ENCODE results near the gene MPO. TPM values are rescaled to one million over a fixed set of nuclear protein-coding genes. Genes with fewer than 3 reads are reported as not detected.
A peak's percentile ranks its signal among the peaks of the same experiment; 100 is the strongest.

Gene MPO
- total and polyA plus RNA-seq, 2 of the 8 experiments (the other 6 are each of a cell fraction or from before 2014, with no cell fraction given): 0.06 to 0.74 TPM

DNA sequence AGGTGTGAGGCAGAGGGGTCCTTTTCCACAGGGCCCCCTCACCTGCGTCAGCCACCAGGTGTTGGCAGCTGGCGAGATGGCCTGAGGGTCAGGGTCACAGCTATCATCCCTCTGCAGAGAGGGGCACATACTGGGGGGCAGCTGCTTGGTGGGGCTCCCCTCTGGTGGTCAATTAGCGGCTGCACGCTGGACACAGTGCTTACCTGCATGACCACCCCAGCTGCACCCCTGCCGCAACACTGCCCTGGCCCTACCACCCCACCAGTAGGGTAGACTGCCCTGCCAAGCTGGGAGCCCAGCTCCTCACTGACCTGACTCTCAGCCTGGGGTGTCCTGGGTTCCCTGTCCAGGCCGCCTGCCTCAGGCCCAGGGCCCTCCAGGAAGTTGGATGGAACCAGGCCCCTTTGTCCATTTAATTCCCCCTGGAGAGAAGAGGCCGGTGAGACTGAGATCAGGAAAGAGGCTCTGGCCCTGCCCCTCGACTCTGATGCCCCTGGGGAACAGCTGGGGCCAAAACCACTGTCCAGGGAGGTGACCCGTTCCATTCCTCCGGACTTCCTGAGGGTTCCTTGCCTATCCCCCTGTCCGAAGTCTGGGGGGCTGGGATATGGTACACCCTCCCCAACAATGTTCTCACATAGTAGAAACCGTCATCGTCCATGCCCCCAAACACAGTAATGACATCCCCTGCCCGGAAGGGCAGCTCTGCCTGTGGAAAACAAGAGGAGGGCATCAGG, 24.2 kb upstream of the MPO start:
- no peaks in the 10 kb centered on the region for H4K20me1 ChIP-seq (replicated peaks in 1 of 2; ENCODE audit: control insufficient read depth in 1 of 2, insufficient read depth in 2 of 2, low read length in 2 of 2)
- 0 out of 2 replicates have a peak overlapping the region, but pooled peaks have one; percentile 64 for H2BK5ac ChIP-seq (ENCODE audit: low read depth, low read length)
- POLR2A ChIA-PET (ENCODE audit: partially characterized antibody): interaction anchor here (1.3 to 2.5 kb wide), 5 partner anchors 10 to 21 kb away, joined by 3 to 9 read pairs (median 5); no protein-coding TSS in a partner anchor
- CTCF ChIA-PET (ENCODE audit: partially characterized antibody): interaction anchor here (0.7 to 9.4 kb wide), 40 partner anchors 7 to 194 kb away, joined by 3 to 172 read pairs (median 6); partner anchors contain the start of genes LPO, MKS1, MPO and RNF43
- H3K18ac ChIP-seq (ENCODE audit: extremely low read depth, low read length): peak overlapping the region; percentile 93
- TF ChIP-seq RXRA (IDR thresholded peaks at IDR 0.05; ENCODE audit: insufficient read depth, low read depth, low read length) (no peak), EP300 (IDR thresholded peaks at IDR 0.05; ENCODE audit: borderline replicate concordance in 1 of 2, low read depth in 2 of 2, low read length in 2 of 2) (no peak), SP2 (IDR thresholded peaks at IDR 0.05; ENCODE audit: low read length) (no peak), SUZ12 (IDR thresholded peaks at IDR 0.05; ENCODE audit: low read length) (no peak), TCF12 (IDR thresholded peaks at IDR 0.05; ENCODE audit: low read depth, low read length) (no peak), PHF8 (conservative IDR thresholded peaks at IDR 0.05; ENCODE audit: low read depth, low read length) (no peak), KDM1A (IDR thresholded peaks at IDR 0.05; ENCODE audit: borderline replicate concordance, low read length) (no peak), EZH2 (IDR thresholded peaks at IDR 0.05; ENCODE audit: low read depth, low read length, severe bottlenecking) (no peak), RNF2 (IDR thresholded peaks at IDR 0.05; ENCODE audit: borderline replicate concordance, low read depth, low read length, missing control alignments, poor library complexity, severe bottlenecking) (no peak), HDAC6 (IDR thresholded peaks at IDR 0.05; ENCODE audit: low read depth, low read length) (no peak)
- H3K56ac ChIP-seq (replicated peaks; ENCODE audit: insufficient read length, low read depth, low read length): no peak overlapping the region
- H3K27me3 ChIP-seq (replicated peaks in 1 of 4; ENCODE audit: control insufficient read depth in 3 of 4, extremely low read depth in 1 of 4, insufficient read depth in 3 of 4, low read length in 3 of 4): no peaks in the 10 kb centered on the region
- no peaks in the 10 kb centered on the region for H3K79me1 ChIP-seq (ENCODE audit: low read depth, low read length)
- H2BK15ac ChIP-seq (ENCODE audit: low read length): peak overlapping the region; percentile 88; the same call in 1 of the 2 replicates
- FAIRE-seq (no peak), DNase-seq (ENCODE audit: low read depth in 1 of 2, low spot score in 2 of 2) (peak in 1 of 2 experiments; percentile 38)
- H4K5ac ChIP-seq (ENCODE audit: insufficient read length, low read depth, low read length): peak overlapping the region; percentile 65
- WGBS, 2 experiments (ENCODE audit: extremely low coverage in 1 of 2, insufficient coverage in 1 of 2, insufficient read length in 1 of 2, insufficient replicate concordance in 2 of 2, low coverage in 1 of 2, low lambda C conversion rate in 2 of 2, missing lambda C conversion rate in 1 of 2): 88% methylated on average over 13 of the region's 14 CpGs; no CpG with 5 or more reads in 1 of the 2 experiments
- peak overlapping the region; percentile 83 for H4K8ac ChIP-seq (ENCODE audit: extremely low read depth, insufficient read depth, low read length)
- no peak overlapping the region for H2BK120ac ChIP-seq (replicated peaks; ENCODE audit: low read depth, low read length)
- H3K36me3 ChIP-seq (ENCODE audit: control insufficient read depth in 2 of 4, insufficient read depth in 4 of 4, low read length in 3 of 4): 0 out of 8 replicates have a peak, but pooled peaks cover 0 to 2% (median 0%) of the 10 kb centered on the region in 4 experiments
- H2AFZ ChIP-seq (ENCODE audit: low read length): peak overlapping the region; percentile 87; the same call in 1 of the 2 replicates
- peak overlapping the region; percentile 16; the same call in 1 of the 2 replicates for H3K27ac ChIP-seq (ENCODE audit: low read depth, low read length)
- H3K23me2 ChIP-seq (ENCODE audit: low read depth, low read length): no peaks in the 10 kb centered on the region
- H3K9ac ChIP-seq (replicated peaks in 1 of 4; ENCODE audit: extremely low read depth in 1 of 4, low read depth in 3 of 4, low read length in 3 of 4): no peak overlapping the region
- no peak overlapping the region for H3K4me2 ChIP-seq (ENCODE audit: insufficient read depth in 1 of 2, low read depth in 2 of 2, low read length in 2 of 2)
- H3K4me1 ChIP-seq (replicated peaks in 1 of 4; ENCODE audit: control insufficient read depth in 3 of 4, insufficient read depth in 4 of 4, low read length in 3 of 4): peaks cover 0 to 15% (median 10%) of the 10 kb centered on the region in 4 experiments; a peak in 5 of 7 replicates
- no peaks in the 10 kb centered on the region for H3K9me3 ChIP-seq (ENCODE audit: insufficient read depth in 2 of 2, low read depth in 1 of 2, low read length in 1 of 2)
- no peak overlapping the region for H3K14ac ChIP-seq (ENCODE audit: insufficient read length)
- peak overlapping the region; percentile 80; the same call in 1 of the 2 replicates for H2BK20ac ChIP-seq (ENCODE audit: low read length)
- H2BK12ac ChIP-seq (ENCODE audit: low read depth, low read length): peak overlapping the region; percentile 77
- H3K4ac ChIP-seq (replicated peaks; ENCODE audit: insufficient read length, low read depth, low read length): no peak overlapping the region
- H4K91ac ChIP-seq (replicated peaks; ENCODE audit: insufficient read length, low read length): peak overlapping the region; percentile 67
- H3K23ac ChIP-seq (ENCODE audit: insufficient read length): no peak overlapping the region
- no peak overlapping the region for H3K4me3 ChIP-seq (ENCODE audit: extremely low read depth in 1 of 4, insufficient read depth in 2 of 4, low read depth in 3 of 4, low read length in 4 of 4)
- H2AK5ac ChIP-seq (ENCODE audit: low read depth, low read length): no peak overlapping the region; the same call in 1 of the 2 replicates
- no peaks in the 10 kb centered on the region for H3K79me2 ChIP-seq (ENCODE audit: control insufficient read depth in 1 of 2, insufficient read depth in 2 of 2, low read length in 2 of 2)
